ENCODE data around the gene PODN. TPM values are rescaled to one million over a fixed set of nuclear protein-coding genes. Genes with fewer than 3 reads are reported as not detected.

The PODN gene
- total RNA-seq, 1 experiment from 2014 or later = 0.23 TPM

- H3K27me3 ChIP-seq (ENCODE audit: control insufficient read depth, insufficient read depth, low read length) = no peaks in the 10 kb centered on the region; the same call in 1 of the 2 replicates
- intact Hi-C loops (cut with micrococcal nuclease; ENCODE audit: unreplicated experiment) = no loop called here
These were observed 1.4 kb upstream of the PODN start for GRCh38 chr1:53060579-53060978.

DNA sequence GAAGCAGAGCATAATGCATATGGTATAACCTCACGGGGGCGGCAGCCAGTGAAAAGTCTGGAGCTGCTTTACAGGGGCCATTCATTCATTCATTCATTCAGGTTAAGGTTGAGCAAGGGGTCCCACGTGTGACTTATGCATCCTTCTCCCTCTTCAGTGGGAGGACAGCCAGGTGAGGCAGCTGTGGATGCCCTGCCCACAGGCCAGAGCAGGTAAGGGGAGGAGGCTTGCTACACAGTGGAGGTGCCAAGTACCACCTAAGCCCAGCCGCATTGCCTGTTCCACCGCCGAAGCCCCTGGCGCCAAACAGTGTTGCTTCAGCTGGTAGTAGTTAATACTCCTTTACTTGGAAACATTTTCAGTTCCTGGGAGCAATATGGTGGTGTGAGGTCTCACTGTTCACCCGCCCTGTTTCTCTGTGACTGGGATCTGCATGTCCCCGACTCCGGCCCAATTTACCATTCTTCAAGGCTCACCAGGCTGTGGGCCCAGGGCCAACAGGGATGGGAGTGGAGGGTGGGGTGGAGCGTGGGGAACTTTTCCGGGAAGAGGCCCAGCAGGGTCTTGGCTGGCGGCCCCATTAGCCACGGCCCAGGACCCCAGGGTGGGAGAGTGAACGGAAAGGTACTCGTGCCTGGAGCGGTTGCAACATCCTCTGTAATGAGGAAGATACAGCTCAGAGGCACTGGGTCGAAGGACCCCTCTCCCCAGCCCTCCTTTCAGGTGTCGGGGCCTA, 722 bp upstream of the PODN start:
- DNase-seq (ENCODE audit: low read depth, low spot score) = no peak
- Histone ChIP-seq H3K27ac (ENCODE audit: low read length) (no peak overlapping the region), H3K27me3 (ENCODE audit: control insufficient read depth, insufficient read depth, low read length) (no peaks in the 10 kb centered on the region; the same call in 1 of the 2 replicates), H3K4me3 (ENCODE audit: low read depth in 2 of 2, low read length in 2 of 2) (no peak overlapping the region), H3K4me1 (ENCODE audit: control insufficient read depth, insufficient read depth, low read length) (no peaks in the 10 kb centered on the region), H3K36me3 (ENCODE audit: control insufficient read depth, insufficient read depth, low read length) (no peaks in the 10 kb centered on the region), H3K9me3 (ENCODE audit: control insufficient read depth, insufficient read depth, low read depth, low read length) (no peaks in the 10 kb centered on the region)
- POLR2A ChIA-PET = no interaction called here
- ATAC-seq = no peak
- in situ Hi-C loops (cut with HindIII; ENCODE audit: low pct_unique_long_range_greater_than_20kb, low sequenced_read_pairs) (no loop called here), intact Hi-C loops (cut with micrococcal nuclease; ENCODE audit: unreplicated experiment) (no loop called here)
- TF ChIP-seq TCF7L2 (IDR thresholded peaks at IDR 0.05; ENCODE audit: low read depth, low read length) (no peak), POLR2AphosphoS5 (IDR thresholded peaks at IDR 0.05; ENCODE audit: low read depth, low read length) (no peak), REST (IDR thresholded peaks at IDR 0.05; ENCODE audit: insufficient read depth in 1 of 2, low read depth in 2 of 2, low read length in 1 of 2) (no peak), SIN3A (IDR thresholded peaks at IDR 0.05; ENCODE audit: borderline replicate concordance, insufficient read depth, low read depth, low read length) (no peak)
- TF ChIP-seq, protein P1, sequence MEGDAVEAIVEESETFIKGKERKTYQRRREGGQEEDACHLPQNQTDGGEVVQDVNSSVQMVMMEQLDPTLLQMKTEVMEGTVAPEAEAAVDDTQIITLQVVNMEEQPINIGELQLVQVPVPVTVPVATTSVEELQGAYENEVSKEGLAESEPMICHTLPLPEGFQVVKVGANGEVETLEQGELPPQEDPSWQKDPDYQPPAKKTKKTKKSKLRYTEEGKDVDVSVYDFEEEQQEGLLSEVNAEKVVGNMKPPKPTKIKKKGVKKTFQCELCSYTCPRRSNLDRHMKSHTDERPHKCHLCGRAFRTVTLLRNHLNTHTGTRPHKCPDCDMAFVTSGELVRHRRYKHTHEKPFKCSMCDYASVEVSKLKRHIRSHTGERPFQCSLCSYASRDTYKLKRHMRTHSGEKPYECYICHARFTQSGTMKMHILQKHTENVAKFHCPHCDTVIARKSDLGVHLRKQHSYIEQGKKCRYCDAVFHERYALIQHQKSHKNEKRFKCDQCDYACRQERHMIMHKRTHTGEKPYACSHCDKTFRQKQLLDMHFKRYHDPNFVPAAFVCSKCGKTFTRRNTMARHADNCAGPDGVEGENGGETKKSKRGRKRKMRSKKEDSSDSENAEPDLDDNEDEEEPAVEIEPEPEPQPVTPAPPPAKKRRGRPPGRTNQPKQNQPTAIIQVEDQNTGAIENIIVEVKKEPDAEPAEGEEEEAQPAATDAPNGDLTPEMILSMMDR (IDR thresholded peaks at IDR 0.05) = no peak
- CTCF ChIA-PET = interaction anchor here (0.5 kb wide), 1 partner anchor 217 kb away, joined by 9 read pairs; no protein-coding TSS in a partner anchor
- no TSS peak for BruUV-seq (replicated peaks)

More at GRCh38 chr1:53060579-53060978, 1.4 kb upstream of the PODN start:
- no TSS peak for BruUV-seq (replicated peaks)
- CTCF ChIA-PET = interaction anchor here (0.5 kb wide), 1 partner anchor 218 kb away, joined by 9 read pairs; no protein-coding TSS in a partner anchor
- Histone ChIP-seq H3K4me1 (ENCODE audit: control insufficient read depth, insufficient read depth, low read length) (no peaks in the 10 kb centered on the region), H3K4me3 (ENCODE audit: low read depth in 2 of 2, low read length in 2 of 2) (no peak overlapping the region), H3K9me3 (ENCODE audit: control insufficient read depth, insufficient read depth, low read depth, low read length) (no peaks in the 10 kb centered on the region), H3K36me3 (ENCODE audit: control insufficient read depth, insufficient read depth, low read length) (no peaks in the 10 kb centered on the region), H3K27ac (ENCODE audit: low read length) (no peak overlapping the region)
- no peak for DNase-seq (ENCODE audit: low read depth, low spot score)
- in situ Hi-C loops (cut with HindIII; ENCODE audit: low pct_unique_long_range_greater_than_20kb, low sequenced_read_pairs) = no loop called here
- ATAC-seq = no peak
- POLR2A ChIA-PET = no interaction called here
- TF ChIP-seq TCF7L2 (IDR thresholded peaks at IDR 0.05; ENCODE audit: low read depth, low read length) (no peak), SIN3A (IDR thresholded peaks at IDR 0.05; ENCODE audit: borderline replicate concordance, insufficient read depth, low read depth, low read length) (no peak), POLR2AphosphoS5 (IDR thresholded peaks at IDR 0.05; ENCODE audit: low read depth, low read length) (no peak), REST (IDR thresholded peaks at IDR 0.05; ENCODE audit: insufficient read depth in 1 of 2, low read depth in 2 of 2, low read length in 1 of 2) (no peak)
- TF ChIP-seq, protein P1 (IDR thresholded peaks at IDR 0.05) = no peak

Measured in Panc1 (cell line).